Activated CD8-positive, alpha-beta memory T cell treated with anti-CD3 and anti-CD28 coated beads, Interleukin-2, amount 50 U/mL, for 4 hours (primary cell): ENCODE results near the gene TAAR5.
"Not testable (repeated sequence)": the region's sequence is repeated elsewhere in the genome, so short reads cannot be mapped to it uniquely, and the experiment has no call there.

Experiments used
- DNase-seq: peaks from one replicate; pipeline ENCODE4 v3.0.0-alpha.2; 2020

TAAR5 gene

GRCh38 chr6:132569170-132569569, 20.4 kb downstream of the TAAR5 start:
- no peak for DNase-seq

DNA sequence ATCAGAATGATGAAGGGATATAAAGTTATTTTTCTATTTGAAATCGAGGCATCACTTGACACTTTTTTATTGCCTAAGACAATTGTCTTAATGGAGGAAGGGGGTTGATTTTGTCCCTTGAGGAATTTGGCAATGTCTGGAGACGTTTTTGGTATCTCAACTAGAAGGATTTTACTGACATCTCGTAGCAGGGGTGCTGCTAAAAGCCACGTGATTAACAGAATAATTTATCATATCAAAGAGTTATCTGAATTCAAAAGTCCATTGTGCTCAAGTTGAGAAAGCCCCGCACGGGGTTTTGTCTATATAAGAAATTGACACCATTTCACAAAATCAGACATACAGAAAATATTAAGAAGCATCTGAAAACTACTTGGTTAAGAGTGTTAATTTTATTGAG, 20.9 kb downstream of the TAAR5 start:
- no peak for DNase-seq

- no peak for DNase-seq
Measured at GRCh38 chr6:132567566-132567965, 22.0 kb downstream of the TAAR5 start.

- DNase-seq: no peak
Measured at GRCh38 chr6:132566404-132566803, 23.1 kb downstream of the TAAR5 start.

- not testable (repeated sequence) for DNase-seq
Measured at GRCh38 chr6:132560087-132560486, 29.5 kb downstream of the TAAR5 start.

DNA sequence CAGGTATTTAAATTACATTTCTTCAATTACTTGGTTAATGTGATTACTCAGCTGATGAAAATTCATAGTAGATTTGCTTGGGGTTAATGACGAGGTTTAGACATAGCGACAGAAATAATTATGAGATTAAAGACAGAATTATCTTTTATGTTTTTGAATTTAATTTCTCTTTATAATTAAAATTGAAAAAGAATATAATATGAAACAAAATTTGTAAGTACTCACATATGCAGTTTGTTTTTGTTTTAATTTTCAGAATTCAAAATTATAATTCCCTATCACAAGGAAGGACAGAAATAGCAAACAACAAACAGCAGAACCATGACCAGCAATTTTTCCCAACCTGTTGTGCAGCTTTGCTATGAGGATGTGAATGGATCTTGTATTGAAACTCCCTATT, 37.2 kb downstream of the TAAR5 start, which contains the start of gene TAAR8:
TSS of gene TAAR8 (plus strand) at position 301 of the 400 bp plus-strand sequence. CDS start at position 322, 21 bp downstream.
- DNase-seq: no peak

- no peak for DNase-seq
Measured at GRCh38 chr6:132551214-132551613, 38.3 kb downstream of the TAAR5 start.

DNA sequence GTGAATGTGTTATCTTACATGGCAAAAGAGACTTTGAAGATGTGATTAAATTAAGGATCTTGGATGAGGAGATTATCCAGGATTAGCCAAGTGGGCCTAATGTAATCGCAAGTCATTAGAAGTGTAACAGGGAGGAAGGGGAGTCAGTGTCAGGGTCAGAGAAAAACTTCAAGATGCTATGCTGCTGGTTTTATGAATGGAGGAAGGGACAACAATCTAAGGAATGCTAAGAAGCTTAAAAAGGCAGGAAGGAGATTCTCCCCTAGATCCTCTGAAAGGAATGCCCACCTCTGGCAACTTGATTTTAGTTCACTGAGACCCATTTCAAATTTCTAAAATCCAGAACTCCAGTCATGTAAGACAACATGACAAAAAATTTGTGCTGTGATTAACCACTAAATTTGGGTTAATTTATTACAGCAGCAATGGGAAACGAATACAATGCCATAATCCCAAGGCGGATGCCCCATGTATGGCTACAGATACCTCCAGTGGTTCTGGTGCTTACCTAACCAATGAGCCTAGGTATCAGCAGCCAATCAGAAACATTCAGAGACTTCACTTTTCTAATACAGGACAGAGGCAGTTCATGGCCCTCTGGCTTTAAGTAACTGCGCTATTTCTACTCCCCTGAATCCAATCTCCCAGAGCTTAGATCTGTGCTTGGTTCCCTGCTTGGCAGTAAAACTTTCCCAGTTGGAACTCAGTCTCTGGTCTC, 40.6 kb downstream of the TAAR5 start:
- DNase-seq: no peak

DNA sequence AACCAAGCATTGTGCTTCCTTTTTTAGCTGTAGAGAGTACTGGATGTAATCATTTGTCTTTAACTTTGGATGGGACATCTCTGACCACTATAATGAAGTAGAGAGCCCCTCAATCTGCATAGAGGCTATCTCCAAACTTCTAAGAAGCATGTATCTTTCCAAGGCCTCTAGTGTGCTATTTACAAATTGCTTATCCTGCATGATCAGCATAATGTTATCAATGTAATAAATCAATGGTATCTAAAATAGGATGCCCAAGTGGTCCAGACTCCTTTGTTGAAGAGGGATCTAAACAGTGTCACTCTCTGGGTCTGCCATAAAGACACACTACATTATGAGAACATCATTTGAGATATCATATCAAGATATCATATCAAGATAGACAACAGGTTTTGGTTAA, 44.7 kb downstream of the TAAR5 start:
- DNase-seq: no peak
